ENCODE results near the gene HSD17B1.

GRCh38 chr17:42536048-42536371 is 16.7 kb upstream of the HSD17B1 start, which contains the start of gene NAGLU:
- TF ChIP-seq EP300 (IDR thresholded peaks at IDR 0.05) (peak in 1 of 4 donors; percentile 76), CTCF (IDR thresholded peaks at IDR 0.05) (peak in 1 of 6 experiments; percentile 43)

All from upper lobe of left lung (tissue), 4 donors.